ENCODE data around the gene CISH. TPM values are rescaled to one million over a fixed set of nuclear protein-coding genes. Genes with fewer than 3 reads are reported as not detected.
A peak's percentile ranks its signal among the peaks of the same experiment; 100 is the strongest.

The CISH gene
- total and polyA plus RNA-seq, 9 of the 15 experiments (the other 6 are each of a cell fraction or from before 2014, with no cell fraction given) = 1.7 to 47.7 (median 18.3) TPM

DNA sequence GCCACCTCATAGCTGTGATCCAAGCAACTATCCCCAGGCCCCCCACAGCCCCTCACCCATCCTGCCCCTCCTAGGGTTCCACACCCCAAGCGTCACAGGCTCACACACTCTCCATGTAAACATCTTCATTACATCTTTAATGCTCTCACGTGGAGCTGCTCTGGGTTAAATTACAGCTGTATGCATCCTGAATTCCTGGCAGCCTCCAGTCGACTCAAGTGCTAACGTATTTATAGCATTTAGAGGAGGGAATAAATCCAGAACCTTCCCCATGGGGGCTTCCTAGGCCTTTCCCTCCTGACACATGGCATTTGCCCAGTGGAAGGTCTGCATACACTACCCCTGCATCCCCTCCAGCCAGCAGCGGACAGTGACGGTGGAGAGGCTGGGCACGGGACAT lies 53.7 kb downstream of the CISH start:
- H3K9me3 ChIP-seq (replicated peaks; ENCODE audit: control insufficient read depth, insufficient read depth, low read depth, low read length) = no peaks in the 10 kb centered on the region
- no peak overlapping the region for H3K27ac ChIP-seq (ENCODE audit: extremely low read depth, low read depth, low read length)
- H3K4me2 ChIP-seq (ENCODE audit: insufficient read depth, low read length) = no peak overlapping the region
- FAIRE-seq (no peak), DNase-seq (ENCODE audit: extremely low read depth in 1 of 4, low spot score in 3 of 4) (no peak), ATAC-seq (no peak)
- in situ Hi-C loops (cut with MboI) = no loop called here
- TF ChIP-seq BCOR (IDR thresholded peaks at IDR 0.05) = no peak
- TF ChIP-seq, protein P1, sequence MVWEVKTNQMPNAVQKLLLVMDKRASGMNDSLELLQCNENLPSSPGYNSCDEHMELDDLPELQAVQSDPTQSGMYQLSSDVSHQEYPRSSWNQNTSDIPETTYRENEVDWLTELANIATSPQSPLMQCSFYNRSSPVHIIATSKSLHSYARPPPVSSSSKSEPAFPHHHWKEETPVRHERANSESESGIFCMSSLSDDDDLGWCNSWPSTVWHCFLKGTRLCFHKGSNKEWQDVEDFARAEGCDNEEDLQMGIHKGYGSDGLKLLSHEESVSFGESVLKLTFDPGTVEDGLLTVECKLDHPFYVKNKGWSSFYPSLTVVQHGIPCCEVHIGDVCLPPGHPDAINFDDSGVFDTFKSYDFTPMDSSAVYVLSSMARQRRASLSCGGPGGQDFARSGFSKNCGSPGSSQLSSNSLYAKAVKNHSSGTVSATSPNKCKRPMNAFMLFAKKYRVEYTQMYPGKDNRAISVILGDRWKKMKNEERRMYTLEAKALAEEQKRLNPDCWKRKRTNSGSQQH (CRISPR knock-in tag; IDR thresholded peaks at IDR 0.05) = no peak
- TF ChIP-seq ESRRA (IDR thresholded peaks at IDR 0.05; ENCODE audit: borderline replicate concordance, low read depth) = no peak
- TF ChIP-seq, protein P2, sequence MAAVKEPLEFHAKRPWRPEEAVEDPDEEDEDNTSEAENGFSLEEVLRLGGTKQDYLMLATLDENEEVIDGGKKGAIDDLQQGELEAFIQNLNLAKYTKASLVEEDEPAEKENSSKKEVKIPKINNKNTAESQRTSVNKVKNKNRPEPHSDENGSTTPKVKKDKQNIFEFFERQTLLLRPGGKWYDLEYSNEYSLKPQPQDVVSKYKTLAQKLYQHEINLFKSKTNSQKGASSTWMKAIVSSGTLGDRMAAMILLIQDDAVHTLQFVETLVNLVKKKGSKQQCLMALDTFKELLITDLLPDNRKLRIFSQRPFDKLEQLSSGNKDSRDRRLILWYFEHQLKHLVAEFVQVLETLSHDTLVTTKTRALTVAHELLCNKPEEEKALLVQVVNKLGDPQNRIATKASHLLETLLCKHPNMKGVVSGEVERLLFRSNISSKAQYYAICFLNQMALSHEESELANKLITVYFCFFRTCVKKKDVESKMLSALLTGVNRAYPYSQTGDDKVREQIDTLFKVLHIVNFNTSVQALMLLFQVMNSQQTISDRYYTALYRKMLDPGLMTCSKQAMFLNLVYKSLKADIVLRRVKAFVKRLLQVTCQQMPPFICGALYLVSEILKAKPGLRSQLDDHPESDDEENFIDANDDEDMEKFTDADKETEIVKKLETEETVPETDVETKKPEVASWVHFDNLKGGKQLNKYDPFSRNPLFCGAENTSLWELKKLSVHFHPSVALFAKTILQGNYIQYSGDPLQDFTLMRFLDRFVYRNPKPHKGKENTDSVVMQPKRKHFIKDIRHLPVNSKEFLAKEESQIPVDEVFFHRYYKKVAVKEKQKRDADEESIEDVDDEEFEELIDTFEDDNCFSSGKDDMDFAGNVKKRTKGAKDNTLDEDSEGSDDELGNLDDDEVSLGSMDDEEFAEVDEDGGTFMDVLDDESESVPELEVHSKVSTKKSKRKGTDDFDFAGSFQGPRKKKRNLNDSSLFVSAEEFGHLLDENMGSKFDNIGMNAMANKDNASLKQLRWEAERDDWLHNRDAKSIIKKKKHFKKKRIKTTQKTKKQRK (IDR thresholded peaks at IDR 0.05; ENCODE audit: borderline replicate concordance, low read depth, low read length) = no peak
- TF ChIP-seq, protein P3, sequence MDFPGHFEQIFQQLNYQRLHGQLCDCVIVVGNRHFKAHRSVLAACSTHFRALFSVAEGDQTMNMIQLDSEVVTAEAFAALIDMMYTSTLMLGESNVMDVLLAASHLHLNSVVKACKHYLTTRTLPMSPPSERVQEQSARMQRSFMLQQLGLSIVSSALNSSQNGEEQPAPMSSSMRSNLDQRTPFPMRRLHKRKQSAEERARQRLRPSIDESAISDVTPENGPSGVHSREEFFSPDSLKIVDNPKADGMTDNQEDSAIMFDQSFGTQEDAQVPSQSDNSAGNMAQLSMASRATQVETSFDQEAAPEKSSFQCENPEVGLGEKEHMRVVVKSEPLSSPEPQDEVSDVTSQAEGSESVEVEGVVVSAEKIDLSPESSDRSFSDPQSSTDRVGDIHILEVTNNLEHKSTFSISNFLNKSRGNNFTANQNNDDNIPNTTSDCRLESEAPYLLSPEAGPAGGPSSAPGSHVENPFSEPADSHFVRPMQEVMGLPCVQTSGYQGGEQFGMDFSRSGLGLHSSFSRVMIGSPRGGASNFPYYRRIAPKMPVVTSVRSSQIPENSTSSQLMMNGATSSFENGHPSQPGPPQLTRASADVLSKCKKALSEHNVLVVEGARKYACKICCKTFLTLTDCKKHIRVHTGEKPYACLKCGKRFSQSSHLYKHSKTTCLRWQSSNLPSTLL (IDR thresholded peaks at IDR 0.05) = no peak
- TF ChIP-seq CBFB (CRISPR knock-in tag; IDR thresholded peaks at IDR 0.05) = no peak
- no peak for TF ChIP-seq SMARCA4 (IDR thresholded peaks at IDR 0.05)
- TF ChIP-seq POLR2AphosphoS5 (IDR thresholded peaks at IDR 0.05; ENCODE audit: control insufficient read depth, insufficient read depth, low read depth, low read length) = no peak
- TF ChIP-seq ARNT (IDR thresholded peaks at IDR 0.05) = no peak
- TF ChIP-seq ZSCAN32 (CRISPR knock-in tag; IDR thresholded peaks at IDR 0.05) = no peak
- TF ChIP-seq, protein P4, sequence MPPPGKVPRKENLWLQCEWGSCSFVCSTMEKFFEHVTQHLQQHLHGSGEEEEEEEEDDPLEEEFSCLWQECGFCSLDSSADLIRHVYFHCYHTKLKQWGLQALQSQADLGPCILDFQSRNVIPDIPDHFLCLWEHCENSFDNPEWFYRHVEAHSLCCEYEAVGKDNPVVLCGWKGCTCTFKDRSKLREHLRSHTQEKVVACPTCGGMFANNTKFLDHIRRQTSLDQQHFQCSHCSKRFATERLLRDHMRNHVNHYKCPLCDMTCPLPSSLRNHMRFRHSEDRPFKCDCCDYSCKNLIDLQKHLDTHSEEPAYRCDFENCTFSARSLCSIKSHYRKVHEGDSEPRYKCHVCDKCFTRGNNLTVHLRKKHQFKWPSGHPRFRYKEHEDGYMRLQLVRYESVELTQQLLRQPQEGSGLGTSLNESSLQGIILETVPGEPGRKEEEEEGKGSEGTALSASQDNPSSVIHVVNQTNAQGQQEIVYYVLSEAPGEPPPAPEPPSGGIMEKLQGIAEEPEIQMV (tag; conservative IDR thresholded peaks at IDR 0.05; ENCODE audit: low read depth) = no peak
- TF ChIP-seq, protein P5, sequence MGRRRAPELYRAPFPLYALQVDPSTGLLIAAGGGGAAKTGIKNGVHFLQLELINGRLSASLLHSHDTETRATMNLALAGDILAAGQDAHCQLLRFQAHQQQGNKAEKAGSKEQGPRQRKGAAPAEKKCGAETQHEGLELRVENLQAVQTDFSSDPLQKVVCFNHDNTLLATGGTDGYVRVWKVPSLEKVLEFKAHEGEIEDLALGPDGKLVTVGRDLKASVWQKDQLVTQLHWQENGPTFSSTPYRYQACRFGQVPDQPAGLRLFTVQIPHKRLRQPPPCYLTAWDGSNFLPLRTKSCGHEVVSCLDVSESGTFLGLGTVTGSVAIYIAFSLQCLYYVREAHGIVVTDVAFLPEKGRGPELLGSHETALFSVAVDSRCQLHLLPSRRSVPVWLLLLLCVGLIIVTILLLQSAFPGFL (CRISPR knock-in tag; IDR thresholded peaks at IDR 0.05) = no peak
- TF ChIP-seq ZNF707 (CRISPR knock-in tag; conservative IDR thresholded peaks at IDR 0.05) = no peak
- intact Hi-C loops (cut with micrococcal nuclease) = no loop called here
- H3K9me1 ChIP-seq (ENCODE audit: control insufficient read depth, insufficient read depth, low read length) = no peaks in the 10 kb centered on the region
- no TSS peak for BruUV-seq (replicated peaks)
- no peaks in the 10 kb centered on the region for H3K79me2 ChIP-seq (ENCODE audit: control insufficient read depth, insufficient read depth, low read length)
- H3K4me1 ChIP-seq (replicated peaks in 1 of 2; ENCODE audit: control insufficient read depth in 2 of 2, insufficient read depth in 2 of 2, low read length in 2 of 2) = no peaks in the 10 kb centered on the region; a peak in 1 of 5 replicates
- no peaks in the 10 kb centered on the region for H3K36me3 ChIP-seq (ENCODE audit: control insufficient read depth, insufficient read depth, low read length)
- no peaks in the 10 kb centered on the region for H3K27me3 ChIP-seq (ENCODE audit: control insufficient read depth in 2 of 2, insufficient read depth in 2 of 2, low read length in 2 of 2)
- peak overlapping the region in 1 of 2 experiments; percentile 26; a peak in 1 of 4 replicates for H3K9ac ChIP-seq (ENCODE audit: insufficient read depth in 1 of 2, low read depth in 2 of 2, low read length in 2 of 2)
- CTCF ChIA-PET (ENCODE audit: low intra/inter-chr PET ratio) = no interaction called here
- 19% methylated on average over 7 of the region's 7 CpGs for WGBS (ENCODE audit: insufficient coverage, low coverage, missing lambda C conversion rate)
- H2AFZ ChIP-seq (ENCODE audit: low read depth, low read length) = no peak overlapping the region
- POLR2A ChIA-PET = no interaction called here
- H3K4me3 ChIP-seq = no peak overlapping the region
- no peaks in the 10 kb centered on the region for H4K20me1 ChIP-seq (replicated peaks; ENCODE audit: control insufficient read depth, insufficient read depth, low read length)

All from K562 (cell line).